Upper lobe of left lung (tissue), 4 donors: ENCODE results near the gene ZNF638.

Experiments
- EP300 ChIP-seq, 4 donors: sonication (generic); formaldehyde crosslinking; IDR thresholded peaks; one replicate each; pipeline ENCODE4 v1.5.1; 2017; ENCODE audit warnings: antibody characterized with exemption in 4 of 4, control low read depth in 2 of 4
- POLR2A ChIP-seq, 4 donors: fragments of 450-650 bp; IDR thresholded peaks; one replicate each; pipeline ENCODE4 v1.5.1; 2016 to 2017; ENCODE audit warnings: antibody characterized with exemption in 4 of 4, mild to moderate bottlenecking in 2 of 4
- TF ChIP-seq, protein P1 (sequence below), 6 experiments: fragments of 450-650 bp in 4 of 6; fragments of 200-600 bp in 2 of 6; sonication (generic) in 2 of 6; IDR thresholded peaks; one replicate each; pipeline ENCODE4 v1.5.1; 2016 to 2019; ENCODE audit warnings: antibody characterized with exemption in 6 of 6

DNA sequence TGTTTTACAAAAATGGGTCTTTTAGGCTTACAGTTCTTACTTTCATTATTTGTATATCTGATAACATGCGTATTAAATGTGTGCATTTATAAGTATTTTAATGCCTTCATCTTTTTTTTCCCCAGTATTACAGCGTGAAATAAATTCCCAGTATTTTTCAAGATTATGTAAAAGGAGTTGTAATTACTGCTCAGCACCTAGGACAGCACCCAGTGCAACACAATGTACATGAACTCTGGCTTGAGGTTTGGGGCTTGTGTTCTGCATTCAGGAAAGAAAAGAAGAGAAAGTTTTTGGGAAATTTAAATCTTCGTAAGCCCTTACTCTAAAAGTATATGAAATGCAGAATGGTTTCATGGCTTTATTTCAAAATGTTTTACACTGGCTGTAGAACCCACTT, 16.7 kb downstream of the ZNF638 start:
- TF ChIP-seq, protein P1, sequence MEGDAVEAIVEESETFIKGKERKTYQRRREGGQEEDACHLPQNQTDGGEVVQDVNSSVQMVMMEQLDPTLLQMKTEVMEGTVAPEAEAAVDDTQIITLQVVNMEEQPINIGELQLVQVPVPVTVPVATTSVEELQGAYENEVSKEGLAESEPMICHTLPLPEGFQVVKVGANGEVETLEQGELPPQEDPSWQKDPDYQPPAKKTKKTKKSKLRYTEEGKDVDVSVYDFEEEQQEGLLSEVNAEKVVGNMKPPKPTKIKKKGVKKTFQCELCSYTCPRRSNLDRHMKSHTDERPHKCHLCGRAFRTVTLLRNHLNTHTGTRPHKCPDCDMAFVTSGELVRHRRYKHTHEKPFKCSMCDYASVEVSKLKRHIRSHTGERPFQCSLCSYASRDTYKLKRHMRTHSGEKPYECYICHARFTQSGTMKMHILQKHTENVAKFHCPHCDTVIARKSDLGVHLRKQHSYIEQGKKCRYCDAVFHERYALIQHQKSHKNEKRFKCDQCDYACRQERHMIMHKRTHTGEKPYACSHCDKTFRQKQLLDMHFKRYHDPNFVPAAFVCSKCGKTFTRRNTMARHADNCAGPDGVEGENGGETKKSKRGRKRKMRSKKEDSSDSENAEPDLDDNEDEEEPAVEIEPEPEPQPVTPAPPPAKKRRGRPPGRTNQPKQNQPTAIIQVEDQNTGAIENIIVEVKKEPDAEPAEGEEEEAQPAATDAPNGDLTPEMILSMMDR (IDR thresholded peaks at IDR 0.05) = no peak
- TF ChIP-seq EP300 (IDR thresholded peaks at IDR 0.05) = no peak
- no peak for TF ChIP-seq POLR2A (IDR thresholded peaks at IDR 0.05)
